Stimulated activated CD8-positive, alpha-beta memory T cell treated with anti-CD3 and anti-CD28 coated beads, Interleukin-4, amount 100 ng/mL, for 4 hours (primary cell): ENCODE results near the gene TMEM145.
"Not testable (repeated sequence)": the region's sequence is repeated elsewhere in the genome, so short reads cannot be mapped to it uniquely, and the experiment has no call there.

Source experiments
- DNase-seq, 2 donors: peaks; one replicate each; pipeline ENCODE4 v3.0.0-alpha.2; 2020; ENCODE audit warnings: low read depth in 2 of 2, low spot score in 1 of 2

TMEM145 gene

GRCh38 chr19:42333975-42334696 is 21.0 kb downstream of the TMEM145 start:
- DNase-seq, result no peak

GRCh38 chr19:42334697-42335373 is 21.7 kb downstream of the TMEM145 start:
- no peak for DNase-seq

GRCh38 chr19:42335374-42335936 is 22.3 kb downstream of the TMEM145 start:
- DNase-seq, result no peak

- DNase-seq, result no peak
These were observed 22.9 kb downstream of the TMEM145 start for GRCh38 chr19:42335971-42336370.

GRCh38 chr19:42339126-42339860 is 26.2 kb downstream of the TMEM145 start:
- DNase-seq, result not testable (repeated sequence)

GRCh38 chr19:42339922-42340321 is 26.8 kb downstream of the TMEM145 start:
- not testable (repeated sequence) for DNase-seq

GRCh38 chr19:42343344-42344110 is 30.4 kb downstream of the TMEM145 start:
- DNase-seq, result no peak

- no peak for DNase-seq
These were observed 31.3 kb downstream of the TMEM145 start for GRCh38 chr19:42344336-42344893.

GRCh38 chr19:42345191-42345812 is 32.2 kb downstream of the TMEM145 start:
- no peak for DNase-seq

- DNase-seq, result no peak
These were observed 35.1 kb downstream of the TMEM145 start for GRCh38 chr19:42348211-42348610.

- no peak for DNase-seq
These were observed 36.4 kb downstream of the TMEM145 start for GRCh38 chr19:42349378-42350107.

- no peak for DNase-seq
These were observed 37.3 kb downstream of the TMEM145 start for GRCh38 chr19:42350417-42350816.

GRCh38 chr19:42351079-42351735 is 38.1 kb downstream of the TMEM145 start:
- no peak for DNase-seq

GRCh38 chr19:42352301-42353259 is 39.5 kb downstream of the TMEM145 start:
- DNase-seq, result no peak

- DNase-seq, result no peak
These were observed 40.4 kb downstream of the TMEM145 start for GRCh38 chr19:42353341-42354015.

- DNase-seq, result no peak
These were observed 42.8 kb downstream of the TMEM145 start for GRCh38 chr19:42355896-42356295.

- DNase-seq, result no peak
These were observed 43.6 kb downstream of the TMEM145 start for GRCh38 chr19:42356686-42357085.
